ENCODE measurements around the gene VN1R2. TPM values are rescaled to one million over a fixed set of nuclear protein-coding genes. Genes with fewer than 3 reads are reported as not detected.
A peak's percentile ranks its signal among the peaks of the same experiment; 100 is the strongest.
"Not testable (repeated sequence)": the region's sequence is repeated elsewhere in the genome, so short reads cannot be mapped to it uniquely, and the experiment has no call there.

The VN1R2 gene
- total RNA-seq, 1 donor from 2014 or later = not detected

DNA sequence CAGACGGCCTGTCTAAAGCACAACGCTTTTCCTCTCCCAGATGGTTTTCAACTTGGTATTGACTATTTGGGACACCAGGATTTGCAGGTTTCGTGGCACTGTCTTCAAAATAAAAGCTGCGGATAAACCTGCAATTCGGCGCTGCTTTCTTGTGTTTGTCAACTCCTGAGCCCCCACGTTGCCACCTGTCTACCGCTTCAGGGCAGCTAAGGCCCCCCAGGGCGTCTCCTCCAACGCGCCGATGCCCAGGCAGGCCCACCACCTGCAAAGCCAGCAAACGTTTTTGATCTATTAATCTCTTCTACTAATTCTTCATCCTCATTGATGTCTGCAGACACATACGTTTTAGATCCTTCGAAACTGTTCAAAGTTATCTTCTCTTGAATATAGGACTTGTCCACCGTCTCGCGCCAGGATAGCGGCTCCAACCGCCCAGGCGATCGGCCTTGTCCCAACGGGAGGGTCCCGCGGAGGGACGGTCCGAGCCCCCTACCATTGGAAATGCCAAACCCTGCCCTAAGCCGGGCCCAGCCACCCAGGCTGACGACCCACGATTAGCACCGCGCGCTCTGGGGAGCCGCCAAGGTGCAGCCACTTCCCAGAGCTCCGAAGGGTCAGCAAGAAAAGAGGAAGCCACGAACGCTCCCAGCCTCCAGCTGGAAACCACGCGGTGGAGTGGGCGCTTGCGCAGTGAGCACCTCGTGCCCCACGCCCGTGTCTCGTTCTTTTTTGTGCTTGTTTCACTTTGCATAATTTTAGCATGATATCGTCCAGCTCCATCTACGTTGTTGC lies 32.9 kb downstream of the VN1R2 start:
- no peak overlapping the region for H3K4me3 ChIP-seq (ENCODE audit: low read depth, low read length)
- no peak for DNase-seq (ENCODE audit: low read depth)
- no peaks in the 10 kb centered on the region for H3K36me3 ChIP-seq (ENCODE audit: control insufficient read depth, insufficient read depth, low read length)
- H3K27me3 ChIP-seq (ENCODE audit: control insufficient read depth, insufficient read depth, low read length) = no peaks in the 10 kb centered on the region
- TF ChIP-seq, protein P1, sequence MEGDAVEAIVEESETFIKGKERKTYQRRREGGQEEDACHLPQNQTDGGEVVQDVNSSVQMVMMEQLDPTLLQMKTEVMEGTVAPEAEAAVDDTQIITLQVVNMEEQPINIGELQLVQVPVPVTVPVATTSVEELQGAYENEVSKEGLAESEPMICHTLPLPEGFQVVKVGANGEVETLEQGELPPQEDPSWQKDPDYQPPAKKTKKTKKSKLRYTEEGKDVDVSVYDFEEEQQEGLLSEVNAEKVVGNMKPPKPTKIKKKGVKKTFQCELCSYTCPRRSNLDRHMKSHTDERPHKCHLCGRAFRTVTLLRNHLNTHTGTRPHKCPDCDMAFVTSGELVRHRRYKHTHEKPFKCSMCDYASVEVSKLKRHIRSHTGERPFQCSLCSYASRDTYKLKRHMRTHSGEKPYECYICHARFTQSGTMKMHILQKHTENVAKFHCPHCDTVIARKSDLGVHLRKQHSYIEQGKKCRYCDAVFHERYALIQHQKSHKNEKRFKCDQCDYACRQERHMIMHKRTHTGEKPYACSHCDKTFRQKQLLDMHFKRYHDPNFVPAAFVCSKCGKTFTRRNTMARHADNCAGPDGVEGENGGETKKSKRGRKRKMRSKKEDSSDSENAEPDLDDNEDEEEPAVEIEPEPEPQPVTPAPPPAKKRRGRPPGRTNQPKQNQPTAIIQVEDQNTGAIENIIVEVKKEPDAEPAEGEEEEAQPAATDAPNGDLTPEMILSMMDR (IDR thresholded peaks at IDR 0.05; ENCODE audit: insufficient read depth, low read length, poor library complexity, severe bottlenecking) = no peak

DNA sequence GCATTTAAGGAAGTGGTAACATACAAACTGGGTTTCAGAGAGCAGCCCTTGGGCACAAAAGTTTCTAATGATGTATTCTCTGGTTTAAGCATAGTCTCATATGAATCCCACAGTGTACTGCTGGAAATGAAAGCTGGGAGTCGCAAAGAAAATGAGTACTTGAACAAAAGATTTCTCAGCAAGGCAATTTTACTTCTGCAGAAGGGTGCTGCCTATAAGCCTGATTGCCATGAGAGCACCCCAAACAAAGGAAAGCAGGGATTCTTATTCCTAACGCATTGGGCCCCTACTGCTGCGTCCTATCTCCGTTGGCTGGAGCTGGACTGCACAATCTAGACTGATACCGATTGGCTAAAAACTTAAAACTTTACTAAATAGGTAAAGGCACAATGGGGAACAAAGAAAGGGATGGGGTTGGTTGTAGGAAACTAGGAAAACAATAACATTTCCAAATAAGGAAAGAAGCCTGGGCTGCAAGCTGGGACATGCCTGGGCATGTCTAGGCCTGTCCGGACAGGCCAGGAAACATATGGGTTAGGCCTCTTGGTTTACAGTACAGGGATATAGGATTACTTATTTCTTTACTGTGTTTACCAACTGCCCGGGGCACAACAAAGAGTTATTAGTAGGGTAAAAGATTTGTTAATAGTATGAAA lies 36.8 kb downstream of the VN1R2 start:
- H3K4me3 ChIP-seq (ENCODE audit: low read depth, low read length) = no peak overlapping the region
- no peak for DNase-seq (ENCODE audit: low read depth)
- H3K36me3 ChIP-seq (ENCODE audit: control insufficient read depth, insufficient read depth, low read length) = no peaks in the 10 kb centered on the region
- TF ChIP-seq, protein P1 (IDR thresholded peaks at IDR 0.05; ENCODE audit: insufficient read depth, low read length, poor library complexity, severe bottlenecking) = no peak
- no peaks in the 10 kb centered on the region for H3K27me3 ChIP-seq (ENCODE audit: control insufficient read depth, insufficient read depth, low read length)

DNA sequence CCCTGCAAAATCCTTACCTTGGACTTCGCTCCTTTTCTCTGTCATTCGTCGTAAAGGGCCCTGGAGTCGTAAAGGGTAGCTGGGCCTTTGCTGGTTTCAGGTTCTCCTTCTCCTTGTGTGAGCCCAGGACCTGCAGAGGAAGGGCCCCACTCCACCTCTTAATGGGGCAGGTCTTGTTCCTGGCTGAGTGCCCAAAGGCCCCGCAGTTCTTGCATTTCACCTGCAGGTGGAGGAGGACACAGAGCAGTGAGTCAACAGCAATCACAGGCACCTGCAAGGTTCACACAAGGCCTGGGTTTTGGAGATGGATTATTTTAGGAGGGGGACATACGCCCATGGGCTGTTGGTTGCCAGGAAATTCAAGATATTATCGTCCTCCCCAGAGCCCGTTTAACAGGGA lies 43.2 kb downstream of the VN1R2 start:
- not testable (repeated sequence) for H3K27me3 ChIP-seq (ENCODE audit: control insufficient read depth, insufficient read depth, low read length); DNase-seq (ENCODE audit: low read depth); H3K36me3 ChIP-seq (ENCODE audit: control insufficient read depth, insufficient read depth, low read length); H3K4me3 ChIP-seq (ENCODE audit: low read depth, low read length)

DNA sequence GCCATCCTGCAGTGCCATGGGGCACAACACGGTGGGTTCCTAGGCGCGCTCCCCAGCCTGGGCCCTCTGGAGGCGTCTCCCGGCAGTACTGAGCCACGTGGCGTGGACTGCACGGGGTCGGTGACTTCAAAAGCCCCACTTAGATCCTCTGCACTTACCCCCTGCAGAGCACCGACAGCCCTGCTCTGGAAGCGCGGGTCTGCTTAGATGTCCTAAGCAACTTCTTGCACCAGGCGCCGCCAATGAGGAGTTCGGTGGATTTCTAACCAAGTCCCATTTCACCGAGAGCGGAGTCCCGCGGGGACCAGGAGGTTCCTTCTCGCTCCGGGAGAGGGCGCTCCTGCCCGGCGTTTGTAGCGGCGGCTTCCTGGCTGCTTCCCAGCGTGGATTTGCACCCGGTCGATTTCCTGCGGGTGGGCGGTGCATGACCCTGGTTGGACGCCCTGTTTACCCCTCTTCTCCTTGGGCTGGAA lies 50.3 kb downstream of the VN1R2 start:
- H3K27me3 ChIP-seq (ENCODE audit: control insufficient read depth, insufficient read depth, low read length) = no peaks in the 10 kb centered on the region
- no peak for DNase-seq (ENCODE audit: low read depth)
- no peak overlapping the region for H3K4me3 ChIP-seq (ENCODE audit: low read depth, low read length)
- H3K36me3 ChIP-seq (ENCODE audit: control insufficient read depth, insufficient read depth, low read length) = no peaks in the 10 kb centered on the region
- TF ChIP-seq, protein P1 (IDR thresholded peaks at IDR 0.05; ENCODE audit: insufficient read depth, low read length, poor library complexity, severe bottlenecking) = peak; percentile 7

Other genes with a start within 250 kb of the VN1R2 start
- gene ERVV-1, start 244.4 kb upstream of the VN1R2 start, total RNA-seq = not detected in 2 replicates
- gene ERVV-2, start 213.6 kb upstream of the VN1R2 start, total RNA-seq = not detected in 2 replicates
- gene ZNF160, start 154.9 kb upstream of the VN1R2 start, total RNA-seq = 16.5 and 21.8 TPM in 2 replicates
- gene ZNF415, start 125.4 kb upstream of the VN1R2 start, total RNA-seq = 3.6 and 3.9 TPM in 2 replicates
- gene ZNF347, start 99.2 kb upstream of the VN1R2 start, total RNA-seq = 5.5 and 8.0 TPM in 2 replicates
- gene ZNF665, start 64.9 kb upstream of the VN1R2 start, total RNA-seq = 2.9 and 5.8 TPM in 2 replicates
- 25.3 and 31.6 TPM in 2 replicates for gene ZNF677, start 3.4 kb upstream of the VN1R2 start, total RNA-seq
- gene VN1R4, start 9.4 kb downstream of the VN1R2 start, total RNA-seq = not detected in 2 replicates
- 6.6 and 7.8 TPM in 2 replicates for gene ZNF845, start 75.5 kb downstream of the VN1R2 start, total RNA-seq
- 6.3 and 11.4 TPM in 2 replicates for gene ZNF525, start 107.4 kb downstream of the VN1R2 start, total RNA-seq
- gene ZNF765, start 136.9 kb downstream of the VN1R2 start, total RNA-seq = 8.8 and 9.0 TPM in 2 replicates
- 7.4 and 8.0 TPM in 2 replicates for gene ZNF761, start 173.7 kb downstream of the VN1R2 start, total RNA-seq
- gene ZNF813, start 209.4 kb downstream of the VN1R2 start, total RNA-seq = 2.9 and 3.9 TPM in 2 replicates

Measured in kidney epithelial cell (primary cell).